Kasumi-1 (cell line): ENCODE measurements around the gene SOX8.
"Not testable (repeated sequence)": the region's sequence is repeated elsewhere in the genome, so short reads cannot be mapped to it uniquely, and the experiment has no call there.

Experiments
- DNase-seq, 2 experiments: peaks; one replicate each; lab custom pipeline; 2025; lab: John Stamatoyannopoulos, UW

SOX8 gene

DNA sequence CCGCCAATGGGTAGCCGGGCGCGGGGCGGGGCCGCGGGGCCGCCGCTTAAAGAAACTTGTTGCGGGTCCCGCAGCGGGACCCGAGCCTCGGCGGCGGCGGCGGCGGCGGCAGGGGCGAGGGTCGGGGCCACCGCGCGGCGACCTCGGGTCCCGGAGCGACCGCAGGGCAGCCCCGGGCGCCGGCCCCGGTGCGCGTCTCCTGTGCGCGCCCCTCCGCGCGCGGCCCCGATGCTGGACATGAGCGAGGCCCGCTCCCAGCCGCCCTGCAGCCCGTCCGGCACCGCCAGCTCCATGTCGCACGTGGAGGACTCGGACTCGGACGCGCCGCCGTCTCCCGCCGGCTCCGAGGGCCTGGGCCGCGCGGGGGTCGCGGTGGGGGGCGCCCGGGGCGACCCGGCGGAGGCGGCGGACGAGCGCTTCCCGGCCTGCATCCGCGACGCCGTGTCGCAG lies at the start of gene SOX8:
Gene SOX8 (plus strand): TSS at position 76 of the 450 bp plus-strand sequence. CDS start 153 bp downstream, at position 229.
- no peak for DNase-seq

GRCh38 chr16:932831-933330 lies 48.7 kb upstream of the SOX8 start:
- no peak for DNase-seq

GRCh38 chr16:933581-933980 lies 48.0 kb upstream of the SOX8 start:
- no peak for DNase-seq

GRCh38 chr16:934178-934577 lies 47.4 kb upstream of the SOX8 start:
- no peak for DNase-seq

GRCh38 chr16:935684-936083 lies 45.9 kb upstream of the SOX8 start:
- no peak for DNase-seq

GRCh38 chr16:937311-937710 lies 44.3 kb upstream of the SOX8 start:
- no peak for DNase-seq

DNA sequence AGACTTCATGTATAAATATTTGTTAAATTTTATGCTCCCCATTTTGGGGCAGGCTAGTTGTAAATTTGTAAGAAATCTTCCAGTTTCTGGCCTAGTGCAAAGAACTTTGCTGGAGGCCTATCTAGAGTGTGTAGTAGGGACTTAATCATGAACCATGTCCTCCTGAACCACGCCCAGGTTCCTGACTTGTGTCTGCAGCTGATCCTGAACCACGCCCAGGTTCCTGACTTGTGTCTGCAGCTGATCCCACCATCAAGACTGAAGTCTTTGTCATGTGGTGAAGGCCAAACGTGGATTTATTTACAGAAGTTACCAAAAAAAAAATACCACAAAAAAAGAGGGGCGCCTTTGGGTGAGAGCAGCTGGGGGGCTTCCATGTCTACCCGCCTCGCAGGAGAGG lies 43.8 kb upstream of the SOX8 start:
- no peak for DNase-seq

GRCh38 chr16:938136-938535 lies 43.4 kb upstream of the SOX8 start:
- no peak for DNase-seq

DNA sequence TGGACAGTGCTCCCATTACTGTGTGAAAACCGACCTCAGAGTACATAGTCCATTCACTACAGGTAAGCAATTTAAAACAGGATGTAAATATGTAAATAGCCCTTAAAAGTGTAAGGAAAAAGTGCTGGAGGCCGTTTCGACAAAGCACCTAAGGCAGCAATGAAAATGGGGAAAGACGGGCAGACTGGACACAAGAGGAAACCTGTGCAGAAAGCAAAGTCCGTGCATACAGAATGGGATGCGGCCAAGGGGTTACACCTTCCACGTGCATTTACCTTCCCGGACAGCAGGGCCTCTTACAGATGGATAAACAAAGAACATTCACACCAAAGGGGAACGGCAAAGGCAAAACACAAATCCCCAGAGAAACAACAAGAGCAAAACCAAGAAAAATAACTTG lies 42.8 kb upstream of the SOX8 start:
- DNase-seq = no peak

- no peak for DNase-seq
These were observed 42.3 kb upstream of the SOX8 start for GRCh38 chr16:939311-939710.

- no peak for DNase-seq
These were observed 41.6 kb upstream of the SOX8 start for GRCh38 chr16:939941-940340.

- DNase-seq = no peak
These were observed 39.0 kb upstream of the SOX8 start for GRCh38 chr16:942436-943060.

- no peak for DNase-seq
These were observed 37.6 kb upstream of the SOX8 start for GRCh38 chr16:943971-944370.

GRCh38 chr16:945271-946047 lies 36.1 kb upstream of the SOX8 start:
- no peak for DNase-seq

DNA sequence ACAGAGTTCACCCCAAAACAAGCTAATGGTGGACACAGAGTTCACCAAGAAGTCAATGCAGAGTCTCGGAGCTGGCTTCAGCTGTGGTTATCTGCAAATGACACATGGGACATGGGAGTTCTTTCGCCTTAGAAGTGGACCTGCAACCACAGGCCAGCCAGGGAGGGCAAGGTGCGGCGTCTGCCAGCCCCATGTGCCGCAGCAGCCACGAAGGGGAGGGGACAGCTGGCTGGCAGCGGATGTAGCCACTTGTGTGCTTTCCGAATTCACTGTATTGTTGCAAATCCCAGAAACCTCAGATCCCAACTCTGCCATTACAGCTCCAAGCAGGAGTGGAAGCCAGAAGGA lies 35.5 kb upstream of the SOX8 start:
- DNase-seq = no peak

- no peak for DNase-seq
These were observed 34.2 kb upstream of the SOX8 start for GRCh38 chr16:947255-947921.

GRCh38 chr16:947922-948303 lies 33.7 kb upstream of the SOX8 start:
- not testable (repeated sequence) for DNase-seq

DNA sequence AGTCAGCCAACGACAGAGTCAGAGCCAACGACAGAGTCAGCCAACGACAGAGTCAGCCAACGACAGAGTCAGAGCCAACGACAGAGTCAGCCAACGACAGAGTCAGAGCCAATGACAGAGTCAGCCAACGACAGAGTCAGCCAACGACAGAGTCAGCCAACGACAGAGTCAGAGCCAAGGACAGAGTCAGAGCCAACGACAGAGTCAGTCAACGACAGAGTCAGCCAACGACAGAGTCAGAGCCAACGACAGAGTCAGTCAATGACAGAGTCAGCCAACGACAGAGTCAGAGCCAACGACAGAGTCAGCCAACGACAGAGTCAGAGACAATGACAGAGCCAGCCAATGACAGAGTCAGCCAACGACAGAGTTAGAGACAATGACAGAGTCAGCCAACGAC lies 32.8 kb upstream of the SOX8 start:
- not testable (repeated sequence) for DNase-seq

GRCh38 chr16:950733-951573 lies 30.6 kb upstream of the SOX8 start:
- not testable (repeated sequence) for DNase-seq

GRCh38 chr16:951660-952301 lies 29.8 kb upstream of the SOX8 start:
- no peak for DNase-seq

DNA sequence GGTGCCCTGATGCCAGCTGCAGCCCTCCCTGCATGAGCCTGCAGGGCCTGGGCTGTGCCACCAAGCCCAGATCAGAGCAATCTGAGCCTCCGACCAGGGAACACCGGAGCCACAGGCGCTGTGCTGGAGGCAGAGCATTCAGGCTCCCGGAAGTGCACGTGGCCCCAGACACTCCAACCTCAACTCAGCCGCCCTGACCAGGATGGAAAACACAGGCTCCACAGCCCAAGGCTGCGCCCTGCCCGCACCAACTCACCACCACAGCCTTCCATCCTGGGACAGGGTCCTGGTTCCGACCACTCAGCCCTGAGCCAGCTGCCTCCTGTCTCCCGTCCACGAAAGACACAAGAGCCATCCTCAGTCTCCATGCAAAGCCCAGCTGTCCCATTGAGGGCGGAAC lies 29.2 kb upstream of the SOX8 start:
- no peak for DNase-seq

DNA sequence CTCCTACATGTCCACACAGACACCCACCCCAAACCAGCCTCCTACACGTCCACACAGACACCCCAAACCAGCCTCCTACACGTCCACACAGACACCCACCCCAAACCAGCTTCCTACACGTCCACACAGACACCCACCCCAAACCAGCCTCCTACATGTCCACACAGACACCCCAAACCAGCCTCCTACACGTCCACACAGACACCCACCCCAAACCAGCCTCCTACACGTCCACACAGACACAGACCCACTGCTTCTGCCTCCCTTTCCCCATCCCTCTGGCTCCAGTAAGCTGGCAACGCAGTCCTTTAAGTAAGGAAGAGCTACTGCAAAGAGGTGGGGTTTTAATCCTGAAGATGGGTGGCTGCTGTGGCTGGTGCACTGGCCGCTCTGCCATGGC lies 27.8 kb upstream of the SOX8 start:
- DNase-seq = not testable (repeated sequence)
